HG02642 (cell line): Measurements from ENCODE around the gene ZNF217.
"Not testable (repeated sequence)": the region's sequence is repeated elsewhere in the genome, so short reads cannot be mapped to it uniquely, and the experiment has no call there.

Experiments
- ATAC-seq: cut with Tn5 transposase; IDR thresholded peaks from one replicate; pipeline ENCODE4 v1.9.1; 2021; ENCODE audit warnings: mild to moderate bottlenecking; ENCODE audit not compliant: unreplicated experiment, poor library complexity

The ZNF217 gene

DNA sequence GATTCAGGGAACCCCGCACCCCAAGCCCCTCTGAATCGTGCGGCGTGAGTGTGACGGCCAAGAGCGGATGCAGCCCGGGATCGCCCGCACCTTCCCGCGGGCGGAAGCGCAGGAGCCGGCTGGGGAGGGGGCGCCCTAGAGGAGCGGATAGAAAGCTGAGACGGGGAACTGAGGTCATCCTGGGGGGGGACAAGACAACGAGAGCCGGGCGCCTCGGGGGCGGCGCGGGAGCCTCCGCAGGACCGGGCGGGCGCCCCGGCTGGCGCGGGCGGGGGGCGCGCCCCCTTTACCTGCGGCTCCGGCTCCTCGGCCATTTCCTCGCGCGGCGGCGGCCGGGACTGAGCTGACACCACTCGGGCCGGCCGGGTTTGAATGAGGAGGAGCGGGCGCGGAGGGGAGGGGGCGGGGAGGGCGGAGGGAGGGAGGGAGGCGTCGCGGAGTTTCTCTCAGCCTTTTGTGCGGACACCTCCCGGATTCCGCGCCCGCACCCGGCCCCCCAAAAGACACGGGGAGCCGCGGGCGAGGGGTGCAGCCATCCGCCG is at the start of gene ZNF217:
Gene ZNF217, minus strand, starts transcription at position 374 of the 542 bp plus-strand sequence. CDS start 11,013 bp downstream, outside the sequence.
- ATAC-seq = peak; percentile 23

DNA sequence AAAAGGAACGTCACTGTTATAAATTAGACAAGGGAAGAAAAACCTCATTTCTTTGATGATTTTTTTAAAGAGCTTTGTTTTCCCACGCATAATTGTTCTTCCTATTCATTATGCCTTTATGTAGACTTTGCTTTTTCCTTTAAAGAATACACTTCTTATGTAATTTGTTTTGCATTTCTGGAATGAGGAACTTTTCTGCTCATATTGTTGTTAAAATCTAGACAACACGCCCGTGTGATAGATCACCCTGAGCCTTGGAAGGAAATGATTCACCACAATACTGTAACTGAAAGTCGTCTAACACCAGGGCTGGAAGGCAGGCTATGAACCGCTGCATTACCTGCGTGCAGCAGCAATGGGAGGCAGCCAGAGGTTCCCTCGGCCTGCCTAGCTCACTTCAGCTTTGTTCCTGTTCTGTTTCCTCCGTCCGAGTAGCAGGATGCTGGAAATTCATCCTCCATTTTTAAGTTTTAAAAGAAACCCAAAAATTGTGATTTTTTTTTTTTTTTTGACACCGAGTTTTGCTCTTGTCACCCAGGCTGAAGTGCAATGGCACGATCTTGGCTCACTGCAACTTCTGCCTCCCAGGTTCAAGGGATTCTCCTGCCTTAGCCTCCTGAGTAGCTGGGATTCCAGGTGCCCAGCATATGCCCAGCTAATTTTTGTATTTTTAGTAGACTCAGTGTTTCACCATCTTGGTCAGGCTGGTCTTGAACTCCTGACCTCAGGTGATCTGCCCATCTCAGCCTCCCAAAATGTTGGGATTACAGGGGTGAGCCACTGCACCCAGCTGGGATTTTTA is 49.6 kb upstream of the ZNF217 start:
- peak; percentile 97 for ATAC-seq

DNA sequence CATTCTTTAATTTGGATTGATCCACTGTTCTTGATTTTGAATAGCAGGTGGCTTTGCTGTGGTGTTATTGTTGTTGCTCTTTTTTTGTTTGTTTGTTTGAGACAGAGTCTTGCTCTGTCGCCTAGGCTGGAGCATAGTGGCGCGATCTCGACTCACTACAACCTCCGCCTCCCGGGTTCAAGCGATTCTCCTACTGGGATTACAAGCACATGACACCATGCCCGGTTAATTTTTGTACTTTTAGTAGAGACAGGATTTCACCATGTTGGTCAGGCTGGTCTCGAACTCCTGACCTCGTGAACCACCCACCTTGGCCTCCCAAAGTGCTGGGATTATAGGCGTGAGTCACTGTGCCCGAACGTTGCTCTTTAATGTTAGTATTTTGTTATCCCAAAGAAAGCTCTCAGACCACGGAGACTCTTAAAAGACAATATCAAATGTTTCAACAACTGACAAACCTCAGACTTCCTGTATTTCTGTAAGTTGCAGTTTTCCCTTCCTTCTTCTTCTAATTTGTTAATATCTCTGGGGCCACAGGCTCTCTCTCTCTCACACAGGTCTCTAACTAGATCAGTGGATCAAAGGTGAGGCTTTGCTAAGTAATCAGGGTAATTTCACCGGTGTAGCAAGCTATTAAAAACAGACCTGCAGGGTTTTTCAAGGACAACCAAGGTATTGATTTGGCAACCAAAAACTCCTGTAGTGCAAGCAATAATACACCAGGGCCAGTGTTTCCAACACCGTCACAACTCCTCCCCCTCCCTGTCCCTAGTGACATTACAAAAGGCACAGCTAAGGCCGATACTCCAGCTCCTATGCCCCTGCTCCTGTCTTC is 48.8 kb upstream of the ZNF217 start:
- ATAC-seq = peak; percentile 53

DNA sequence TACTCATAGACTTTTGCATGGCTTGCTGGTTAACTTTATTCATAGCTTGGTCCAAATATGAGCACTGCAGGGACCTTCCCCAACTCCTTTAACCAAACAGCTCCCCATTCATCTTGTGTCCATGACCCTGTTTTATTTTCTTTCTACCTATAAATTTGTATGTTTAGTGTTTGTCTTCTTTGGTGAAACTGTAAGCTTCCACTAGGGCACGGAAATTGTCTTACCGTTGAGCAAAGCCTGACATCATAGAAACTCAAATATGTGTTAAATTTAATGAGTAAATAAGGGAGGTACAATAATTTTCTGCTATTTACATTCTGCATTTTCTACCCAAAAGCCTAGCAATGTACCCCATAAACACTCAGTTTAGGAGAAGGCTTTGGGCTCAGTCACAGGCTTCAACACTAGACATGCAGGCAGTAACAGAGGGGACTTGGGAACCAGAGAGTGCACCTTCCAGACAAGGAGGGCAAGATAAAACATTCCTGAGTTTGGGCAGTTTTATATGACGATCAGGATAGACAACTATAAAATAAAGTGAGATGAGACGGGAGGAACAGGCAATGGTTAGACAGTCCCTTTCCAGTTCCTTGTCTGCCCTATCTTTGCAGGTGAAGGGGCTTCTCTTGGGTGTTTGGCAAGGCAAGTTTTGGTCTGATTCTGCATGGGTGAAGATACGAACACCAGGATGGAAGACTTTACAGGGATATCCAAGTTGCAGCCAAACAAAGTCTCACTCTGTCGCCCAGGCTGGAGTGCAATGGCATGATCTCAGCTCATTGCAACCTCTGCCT is 46.2 kb upstream of the ZNF217 start:
- no peak for ATAC-seq

DNA sequence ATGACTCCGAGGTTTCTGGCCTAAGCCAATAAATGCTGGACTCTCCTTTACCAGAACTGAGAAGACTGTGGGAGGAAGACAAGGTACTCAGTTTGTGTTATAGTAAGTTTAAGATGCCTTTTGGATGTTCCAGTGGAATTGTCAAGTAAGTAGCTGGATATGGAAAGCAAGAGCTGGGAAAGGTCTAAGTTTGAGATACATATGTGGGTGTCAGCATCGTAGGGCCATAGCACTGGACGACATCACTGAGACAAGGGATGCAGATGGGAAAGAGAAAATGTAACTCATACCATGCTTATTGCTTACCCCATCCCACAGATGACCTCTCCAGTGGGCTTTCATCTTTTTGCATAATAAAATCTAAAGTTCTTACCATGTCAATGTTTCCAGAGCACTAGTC is 45.5 kb upstream of the ZNF217 start:
- ATAC-seq = no peak

DNA sequence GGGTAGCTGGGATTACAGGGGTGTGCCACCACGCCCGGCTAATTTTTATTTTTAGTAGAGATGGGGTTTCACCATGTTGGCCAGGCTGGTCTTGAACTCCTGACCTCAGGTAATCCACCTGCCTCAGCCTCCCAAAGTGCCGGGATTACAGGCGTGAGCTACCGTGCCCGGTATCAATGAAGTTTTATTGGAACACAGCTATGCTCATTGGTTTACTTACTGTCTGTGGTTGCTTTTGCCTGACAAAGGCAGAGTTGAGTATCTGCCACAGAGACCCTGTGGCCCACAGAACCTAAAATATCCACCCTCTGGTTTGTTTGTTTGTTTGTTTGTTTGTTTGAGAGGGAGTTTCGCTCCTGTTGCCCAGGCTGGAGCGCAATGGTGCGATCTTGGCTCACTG is 43.7 kb upstream of the ZNF217 start:
- ATAC-seq = not testable (repeated sequence)

DNA sequence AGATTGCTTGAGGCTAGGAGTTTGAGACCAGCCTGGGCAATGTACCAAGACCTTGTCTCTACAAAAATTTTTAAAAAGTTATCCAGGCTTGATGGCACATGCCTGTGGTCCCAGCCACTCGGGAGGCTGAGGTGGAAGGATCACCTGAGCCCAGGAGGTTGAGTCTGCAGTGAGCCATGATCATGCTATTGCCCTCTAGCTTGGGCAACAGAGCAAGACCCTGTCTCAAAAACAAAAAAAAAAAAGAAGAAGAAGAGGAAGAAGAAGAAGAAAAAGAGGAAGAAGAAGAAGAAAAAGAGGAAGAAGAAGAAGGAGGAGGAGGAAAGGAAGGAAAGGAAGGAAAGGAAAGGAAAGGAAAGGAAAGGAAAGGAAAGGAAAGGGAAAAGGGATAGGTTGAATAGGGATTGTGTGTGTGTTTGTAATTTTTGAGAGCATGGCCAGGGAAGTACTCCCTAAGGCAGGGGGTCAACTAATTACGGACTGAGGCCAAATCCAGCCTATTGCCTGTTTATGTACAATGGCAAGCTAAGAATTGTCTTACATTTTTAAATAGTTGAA is 43.0 kb upstream of the ZNF217 start:
- ATAC-seq = no peak

DNA sequence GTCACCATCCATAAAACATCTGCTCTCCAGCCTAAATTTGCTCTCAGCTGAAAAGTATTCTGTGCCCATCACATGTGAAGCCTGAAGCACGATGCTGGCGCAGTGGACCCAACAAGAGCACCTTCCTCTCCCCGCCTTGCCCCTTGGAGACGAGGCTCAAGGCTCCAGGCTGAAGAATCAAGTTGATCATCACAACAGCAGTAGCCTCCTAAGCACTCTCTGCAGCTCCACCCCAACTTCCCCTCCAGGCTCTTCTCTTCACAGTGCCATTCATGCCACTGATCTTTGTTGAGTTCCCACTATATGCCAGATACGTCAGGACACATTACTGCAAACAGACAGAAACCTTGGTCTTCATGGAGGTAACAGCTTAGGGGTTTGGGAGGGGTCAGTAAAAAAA is 41.6 kb upstream of the ZNF217 start:
- no peak for ATAC-seq

DNA sequence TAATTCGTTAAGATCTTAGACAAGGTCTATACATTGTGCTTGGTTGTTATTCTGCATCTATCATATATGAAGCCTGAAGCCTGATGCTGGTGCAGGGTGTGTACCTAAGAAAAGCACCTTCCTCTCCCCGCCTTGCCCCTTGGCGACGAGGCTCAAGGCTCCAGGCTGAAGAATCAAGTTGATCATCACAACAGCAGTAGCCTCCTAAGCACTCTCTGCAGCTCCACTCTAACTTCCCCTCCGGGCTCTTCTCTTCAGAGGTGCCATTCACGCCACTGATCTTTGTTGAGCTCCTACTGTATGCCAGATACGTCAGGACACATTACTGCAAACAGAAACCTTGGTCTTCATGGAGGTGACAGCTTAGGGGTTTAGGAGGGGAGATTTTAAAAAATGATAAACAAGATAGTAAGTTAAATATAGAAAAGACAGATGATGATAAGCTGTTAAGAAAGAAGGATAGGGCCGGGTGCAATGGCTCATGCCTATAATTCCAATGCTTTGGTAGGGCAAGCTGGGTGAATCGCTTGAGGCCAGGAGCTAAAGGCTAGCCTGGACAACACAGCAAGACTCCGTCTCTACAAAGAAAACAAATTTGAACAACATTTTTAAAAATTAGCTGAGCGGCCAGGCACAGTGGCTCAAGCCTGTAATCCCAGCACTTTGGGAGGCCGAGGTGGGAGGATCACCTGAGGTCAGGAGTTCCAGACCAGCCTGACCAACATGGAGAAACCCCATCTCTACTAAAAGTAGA is 38.4 kb upstream of the ZNF217 start:
- no peak for ATAC-seq

DNA sequence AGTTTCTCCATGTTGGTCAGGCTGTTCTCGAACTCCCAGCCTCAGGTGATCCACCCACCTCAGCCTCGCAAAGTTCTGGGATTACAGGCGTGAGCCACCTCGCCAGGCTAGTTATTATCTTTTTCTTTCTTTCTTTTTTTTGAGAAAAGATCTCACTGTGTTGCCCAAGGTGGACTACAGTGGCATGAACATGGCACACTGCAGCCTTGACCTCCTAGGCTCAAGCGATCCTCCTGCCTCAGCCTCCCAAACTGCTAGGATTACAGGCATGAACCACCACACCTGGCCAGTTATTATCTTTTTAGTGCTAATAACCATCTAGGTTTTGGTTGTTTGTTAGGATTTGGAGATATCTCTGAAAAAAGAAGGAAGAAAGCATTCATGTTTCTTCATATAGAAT is 35.8 kb upstream of the ZNF217 start:
- no peak for ATAC-seq

DNA sequence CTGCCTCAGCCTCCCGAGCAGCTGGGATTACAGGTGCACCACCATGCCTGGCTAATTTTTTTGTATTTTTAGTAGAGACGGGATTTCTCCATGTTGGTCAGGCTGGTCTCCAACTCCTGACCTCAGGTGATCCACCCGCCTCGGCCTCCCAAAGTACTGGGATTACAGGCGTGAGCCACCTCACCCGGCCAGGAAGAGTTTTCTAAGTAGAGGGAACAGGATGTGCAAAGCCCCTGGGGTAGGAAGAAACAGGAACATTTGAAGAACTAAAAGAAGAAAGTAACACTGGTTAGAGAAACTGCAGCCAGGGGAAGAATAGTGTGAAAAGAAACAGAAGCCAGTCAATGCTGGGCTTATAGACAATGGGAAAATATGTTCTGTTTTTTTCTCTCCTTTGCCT is 35.1 kb upstream of the ZNF217 start:
- ATAC-seq = not testable (repeated sequence)

DNA sequence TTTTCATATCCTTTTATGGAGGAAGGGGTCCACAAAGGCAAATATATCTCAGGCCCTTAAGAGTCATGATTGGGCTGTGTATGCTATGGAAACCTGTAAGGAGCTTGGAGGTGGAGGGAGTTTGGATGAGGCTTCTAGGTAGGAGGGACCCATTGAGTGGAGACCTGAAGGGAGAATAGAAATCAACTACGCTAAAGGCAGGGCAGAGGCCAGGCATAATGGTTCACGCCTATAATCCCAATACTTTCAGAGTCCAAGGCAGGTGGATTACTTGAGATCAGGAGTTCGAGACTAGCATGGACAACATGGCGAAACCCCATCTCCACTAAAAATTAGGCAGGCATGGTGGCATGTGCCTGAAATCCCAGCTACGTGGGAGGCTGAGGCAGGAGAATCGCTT is 34.4 kb upstream of the ZNF217 start:
- no peak for ATAC-seq

DNA sequence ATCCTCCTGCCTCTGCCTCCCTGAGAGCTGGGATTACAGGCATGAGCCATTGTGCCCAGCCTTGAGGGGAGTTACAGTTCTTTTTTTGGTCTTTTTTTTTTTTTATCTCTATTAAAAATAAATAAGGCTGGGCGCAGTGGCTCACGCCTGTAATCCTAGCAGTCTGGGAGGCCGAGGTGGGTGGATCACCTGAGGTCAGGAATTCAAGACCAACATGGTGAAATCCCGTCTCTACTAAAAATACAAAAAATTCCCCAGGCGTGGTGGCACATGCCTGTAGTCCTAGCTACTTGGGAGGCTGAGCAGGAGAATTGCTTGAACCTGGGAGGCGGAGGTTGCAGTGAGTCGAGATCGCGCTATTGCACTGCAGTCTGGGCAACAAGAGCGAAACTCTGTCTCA is 33.4 kb upstream of the ZNF217 start:
- not testable (repeated sequence) for ATAC-seq

DNA sequence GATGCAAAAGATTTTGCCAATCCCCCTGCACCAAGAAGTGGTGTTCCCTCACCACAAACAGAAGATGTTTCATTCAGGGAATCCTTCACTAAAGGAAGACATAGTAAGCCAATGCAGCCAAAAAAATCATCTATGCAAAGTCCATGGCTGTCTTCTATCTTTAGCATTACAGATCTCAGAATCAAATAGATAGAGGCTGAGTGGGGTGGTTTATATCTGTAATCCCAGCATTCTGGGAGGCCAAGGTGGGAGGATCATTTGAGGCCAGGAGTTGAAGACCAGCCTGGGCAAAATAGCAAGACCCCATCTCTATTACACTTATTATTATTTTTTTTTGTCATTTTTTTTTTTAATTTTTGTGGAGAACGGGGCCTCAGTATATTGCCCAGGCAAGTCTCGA is 32.9 kb upstream of the ZNF217 start:
- no peak for ATAC-seq

DNA sequence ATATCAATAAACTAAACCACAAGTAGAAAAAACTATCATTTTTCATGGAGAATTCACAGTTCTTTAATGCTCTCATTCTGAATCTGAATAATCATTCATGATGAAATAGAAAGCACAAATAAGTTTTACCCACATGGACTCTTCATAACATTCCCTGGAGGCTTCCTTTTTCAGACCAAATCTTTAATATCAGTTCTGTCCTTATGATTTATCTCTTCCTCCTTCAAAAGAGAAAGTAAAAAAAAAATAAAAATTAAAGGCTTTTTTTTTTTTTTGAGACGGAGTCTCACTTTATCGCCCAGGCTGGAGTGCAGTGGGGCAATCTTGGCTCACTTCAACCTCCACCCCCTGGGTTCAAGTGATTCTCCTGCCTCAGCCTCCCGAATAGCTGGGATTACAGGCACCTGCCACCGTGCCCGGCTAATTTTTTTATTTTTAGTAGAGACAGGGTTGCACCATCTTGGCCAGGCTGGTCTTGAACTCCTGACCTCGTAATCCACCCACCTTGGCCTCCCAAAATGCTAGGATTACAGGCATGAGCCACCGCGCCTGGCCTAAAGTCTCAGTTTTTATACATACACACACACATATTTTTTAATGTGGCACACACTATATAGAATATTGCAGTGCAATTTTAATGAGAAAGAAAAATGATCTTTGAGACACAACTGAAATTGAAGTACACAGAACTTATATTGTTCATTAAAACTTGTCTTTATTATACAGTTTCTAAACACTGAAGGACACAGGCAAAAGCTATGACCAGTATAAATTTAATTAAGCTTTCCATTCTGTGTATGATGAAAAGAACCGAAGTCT is 31.9 kb upstream of the ZNF217 start:
- ATAC-seq = no peak

DNA sequence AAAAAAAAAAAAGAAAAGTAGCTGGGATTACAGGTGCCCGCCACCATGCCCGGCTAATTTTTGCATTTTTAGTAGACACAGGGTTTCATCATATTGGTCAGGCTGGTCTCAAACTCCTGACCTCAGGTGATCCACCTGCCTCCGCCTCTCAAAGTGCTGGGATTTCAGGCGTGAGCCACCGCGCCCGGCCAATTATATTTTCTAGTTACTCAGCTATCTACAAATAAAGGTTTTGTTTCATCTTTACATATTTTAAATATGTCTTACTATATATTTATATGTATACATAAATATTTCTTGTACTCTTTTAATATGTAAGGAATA is 31.2 kb upstream of the ZNF217 start:
- ATAC-seq = not testable (repeated sequence)

DNA sequence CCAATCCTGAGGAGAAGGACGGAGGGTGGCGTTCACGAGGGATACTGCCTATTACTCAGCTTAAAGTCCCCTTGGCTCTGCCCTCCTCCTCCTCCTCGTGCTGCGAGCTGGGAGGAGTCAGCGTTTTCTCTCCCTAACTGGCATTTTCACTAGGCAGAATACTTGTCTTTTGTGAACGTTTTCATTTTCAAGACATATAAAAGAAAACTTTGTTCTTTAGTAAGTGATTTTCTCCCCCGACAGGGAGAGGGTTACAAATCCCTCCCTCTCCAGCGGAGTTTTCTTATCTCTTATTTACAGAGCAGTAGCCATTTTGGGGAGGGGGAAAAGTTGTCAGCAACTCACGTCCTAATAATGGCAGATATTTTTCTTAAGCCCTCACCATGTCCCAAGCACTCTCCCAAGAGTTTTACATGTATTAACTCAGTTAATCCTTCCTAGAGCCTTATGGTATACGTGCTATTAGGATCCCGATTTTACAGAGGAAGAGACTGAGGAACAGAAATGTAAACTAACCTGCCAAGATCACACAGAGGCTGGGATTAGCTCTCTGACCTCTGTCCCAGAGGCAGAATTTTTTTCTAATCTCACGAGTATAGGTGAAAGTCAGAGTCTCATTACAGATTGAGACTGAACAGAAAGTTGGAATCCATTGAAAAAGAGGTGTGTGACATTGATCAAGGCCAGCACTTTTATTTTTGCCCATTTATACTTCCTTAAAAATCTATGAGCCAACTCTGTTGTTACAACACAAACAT is 30.0 kb upstream of the ZNF217 start:
- ATAC-seq = peak; percentile 68

DNA sequence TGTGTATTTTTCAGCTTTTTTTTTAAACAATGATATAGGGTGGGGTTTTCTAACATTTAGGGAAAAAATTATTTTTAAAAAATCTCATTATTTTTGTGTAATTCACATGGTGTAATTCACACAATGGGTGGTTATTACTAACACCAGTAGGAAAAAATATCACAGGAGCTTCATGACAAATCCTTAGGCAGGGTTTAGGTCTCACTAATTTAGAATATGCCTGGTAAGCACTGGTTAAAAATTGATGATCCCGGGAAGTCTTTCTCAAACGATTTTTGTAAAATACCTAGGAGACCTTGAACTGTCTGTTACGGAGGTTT is 29.5 kb upstream of the ZNF217 start:
- ATAC-seq = no peak
